ENCODE measurements around the gene KRT76.

KRT76 gene

DNA sequence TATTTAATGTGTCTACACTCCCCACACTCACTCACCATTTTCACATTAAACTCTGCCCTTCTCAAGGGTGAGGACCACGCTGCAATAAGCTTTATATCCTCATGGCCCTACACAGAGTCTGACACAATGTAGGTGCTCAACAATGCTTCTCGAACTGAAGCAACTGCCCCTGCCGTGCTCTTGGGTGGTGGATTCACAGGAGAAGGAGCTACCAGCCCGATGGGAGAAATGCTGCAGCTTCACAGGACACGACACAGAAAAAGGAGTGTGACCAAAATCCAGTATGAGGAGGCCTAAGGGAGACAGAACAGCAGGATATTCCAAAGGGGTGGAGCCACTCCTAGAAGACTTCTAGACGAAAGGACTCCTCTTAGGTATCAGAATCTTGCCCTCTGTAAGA, 25.3 kb upstream of the KRT76 start:
- no peak for DNase-seq (ENCODE audit: low read depth)
- in situ Hi-C loops (cut with HindIII; ENCODE audit: low sequenced_read_pairs), result no loop called here
- TF ChIP-seq, protein P1, sequence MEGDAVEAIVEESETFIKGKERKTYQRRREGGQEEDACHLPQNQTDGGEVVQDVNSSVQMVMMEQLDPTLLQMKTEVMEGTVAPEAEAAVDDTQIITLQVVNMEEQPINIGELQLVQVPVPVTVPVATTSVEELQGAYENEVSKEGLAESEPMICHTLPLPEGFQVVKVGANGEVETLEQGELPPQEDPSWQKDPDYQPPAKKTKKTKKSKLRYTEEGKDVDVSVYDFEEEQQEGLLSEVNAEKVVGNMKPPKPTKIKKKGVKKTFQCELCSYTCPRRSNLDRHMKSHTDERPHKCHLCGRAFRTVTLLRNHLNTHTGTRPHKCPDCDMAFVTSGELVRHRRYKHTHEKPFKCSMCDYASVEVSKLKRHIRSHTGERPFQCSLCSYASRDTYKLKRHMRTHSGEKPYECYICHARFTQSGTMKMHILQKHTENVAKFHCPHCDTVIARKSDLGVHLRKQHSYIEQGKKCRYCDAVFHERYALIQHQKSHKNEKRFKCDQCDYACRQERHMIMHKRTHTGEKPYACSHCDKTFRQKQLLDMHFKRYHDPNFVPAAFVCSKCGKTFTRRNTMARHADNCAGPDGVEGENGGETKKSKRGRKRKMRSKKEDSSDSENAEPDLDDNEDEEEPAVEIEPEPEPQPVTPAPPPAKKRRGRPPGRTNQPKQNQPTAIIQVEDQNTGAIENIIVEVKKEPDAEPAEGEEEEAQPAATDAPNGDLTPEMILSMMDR (IDR thresholded peaks at IDR 0.05; ENCODE audit: low read depth, low read length, missing control alignments), result no peak
- H3K4me3 ChIP-seq (ENCODE audit: low read depth, low read length), result no peak overlapping the region

DNA sequence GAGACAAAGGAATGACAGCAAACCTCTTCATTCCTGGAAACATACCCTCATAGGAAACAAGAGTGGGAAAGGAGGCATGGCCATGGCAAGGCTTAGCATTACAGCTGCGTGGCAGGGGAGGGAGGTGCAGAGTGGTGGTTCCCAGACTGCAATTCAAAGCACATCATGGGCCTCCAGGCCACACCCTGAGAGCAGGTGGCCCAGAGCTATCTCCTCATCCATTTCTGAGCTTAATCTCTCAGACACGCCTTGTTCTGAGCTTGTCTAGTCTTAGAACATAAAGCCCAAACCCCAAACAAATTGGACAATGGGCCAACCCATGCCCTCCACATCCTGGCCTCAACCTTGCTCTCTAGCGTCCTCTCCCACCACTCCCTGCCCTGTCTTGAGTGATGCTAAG, 24.6 kb upstream of the KRT76 start:
- in situ Hi-C loops (cut with HindIII; ENCODE audit: low sequenced_read_pairs), result no loop called here
- TF ChIP-seq, protein P1 (IDR thresholded peaks at IDR 0.05; ENCODE audit: low read depth, low read length, missing control alignments), result no peak
- no peak overlapping the region for H3K4me3 ChIP-seq (ENCODE audit: low read depth, low read length)
- DNase-seq (ENCODE audit: low read depth), result no peak

DNA sequence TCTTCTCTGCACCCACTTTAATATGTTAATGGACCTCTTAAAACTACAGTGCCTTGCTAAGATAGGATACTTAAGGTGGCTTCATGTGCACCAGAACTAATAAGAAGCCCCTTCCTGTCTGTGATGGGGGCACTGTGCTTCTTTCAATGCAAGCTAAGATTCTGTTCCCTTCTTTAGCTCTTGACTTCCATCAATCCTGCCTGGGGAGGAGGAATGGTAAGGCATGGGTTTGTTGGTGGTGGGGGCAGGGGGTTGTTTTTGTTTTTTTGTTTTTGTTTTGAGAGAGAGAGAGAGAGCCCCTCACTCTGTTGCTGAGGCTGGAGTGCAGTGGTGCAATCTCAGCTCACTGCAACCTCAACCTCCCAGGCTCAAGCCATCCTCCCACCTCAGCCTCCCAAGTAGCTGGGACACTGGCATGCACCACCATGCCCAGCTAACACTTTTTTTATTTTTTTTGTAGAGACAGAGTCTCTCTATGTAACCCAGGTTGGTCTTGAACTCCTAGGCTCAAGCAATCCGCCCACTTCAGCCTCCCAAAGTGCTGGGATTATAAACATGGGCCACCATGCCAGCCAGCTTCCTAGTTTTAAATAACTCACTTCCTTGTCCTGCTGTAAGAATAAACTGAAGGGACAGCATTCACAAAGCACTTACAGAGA, 23.2 kb upstream of the KRT76 start:
- DNase-seq (ENCODE audit: low read depth), result no peak
- H3K4me3 ChIP-seq (ENCODE audit: low read depth, low read length), result no peak overlapping the region
- TF ChIP-seq, protein P1 (IDR thresholded peaks at IDR 0.05; ENCODE audit: low read depth, low read length, missing control alignments), result no peak
- in situ Hi-C loops (cut with HindIII; ENCODE audit: low sequenced_read_pairs), result no loop called here

DNA sequence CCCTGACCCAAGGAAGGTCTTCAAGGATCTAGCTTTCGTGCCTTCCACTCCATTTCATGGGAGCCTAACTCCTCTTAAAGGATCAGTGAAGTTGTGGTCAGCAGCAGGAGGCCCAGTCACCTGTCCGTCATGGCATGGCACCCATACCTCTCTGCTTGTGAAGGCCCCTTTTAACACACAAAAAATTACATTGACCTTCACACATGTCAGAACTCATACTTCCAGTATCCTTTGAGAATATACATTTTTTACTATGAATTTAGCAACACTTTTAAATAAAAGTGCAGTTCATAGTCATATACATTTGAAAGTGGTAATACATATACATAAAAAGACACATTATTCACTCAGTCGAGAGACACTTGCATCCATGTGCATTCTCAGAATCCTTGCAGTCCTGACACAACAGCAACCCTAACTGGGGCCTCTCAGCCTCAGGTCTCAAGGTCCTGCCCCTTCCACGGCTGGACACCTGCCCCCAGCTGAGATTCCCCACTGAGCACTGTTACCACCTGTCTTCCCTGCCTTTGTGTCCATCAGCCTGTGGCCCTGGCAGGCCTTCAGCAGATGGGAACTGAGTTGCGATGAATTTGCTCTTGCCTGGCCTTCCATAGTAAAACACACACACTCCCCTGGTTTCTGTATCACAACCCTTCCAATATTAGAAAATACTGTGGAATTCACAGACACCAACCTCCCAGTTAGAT, 22.5 kb upstream of the KRT76 start:
- TF ChIP-seq, protein P1 (IDR thresholded peaks at IDR 0.05; ENCODE audit: low read depth, low read length, missing control alignments), result no peak
- no peak overlapping the region for H3K4me3 ChIP-seq (ENCODE audit: low read depth, low read length)
- DNase-seq (ENCODE audit: low read depth), result no peak
- in situ Hi-C loops (cut with HindIII; ENCODE audit: low sequenced_read_pairs), result no loop called here

DNA sequence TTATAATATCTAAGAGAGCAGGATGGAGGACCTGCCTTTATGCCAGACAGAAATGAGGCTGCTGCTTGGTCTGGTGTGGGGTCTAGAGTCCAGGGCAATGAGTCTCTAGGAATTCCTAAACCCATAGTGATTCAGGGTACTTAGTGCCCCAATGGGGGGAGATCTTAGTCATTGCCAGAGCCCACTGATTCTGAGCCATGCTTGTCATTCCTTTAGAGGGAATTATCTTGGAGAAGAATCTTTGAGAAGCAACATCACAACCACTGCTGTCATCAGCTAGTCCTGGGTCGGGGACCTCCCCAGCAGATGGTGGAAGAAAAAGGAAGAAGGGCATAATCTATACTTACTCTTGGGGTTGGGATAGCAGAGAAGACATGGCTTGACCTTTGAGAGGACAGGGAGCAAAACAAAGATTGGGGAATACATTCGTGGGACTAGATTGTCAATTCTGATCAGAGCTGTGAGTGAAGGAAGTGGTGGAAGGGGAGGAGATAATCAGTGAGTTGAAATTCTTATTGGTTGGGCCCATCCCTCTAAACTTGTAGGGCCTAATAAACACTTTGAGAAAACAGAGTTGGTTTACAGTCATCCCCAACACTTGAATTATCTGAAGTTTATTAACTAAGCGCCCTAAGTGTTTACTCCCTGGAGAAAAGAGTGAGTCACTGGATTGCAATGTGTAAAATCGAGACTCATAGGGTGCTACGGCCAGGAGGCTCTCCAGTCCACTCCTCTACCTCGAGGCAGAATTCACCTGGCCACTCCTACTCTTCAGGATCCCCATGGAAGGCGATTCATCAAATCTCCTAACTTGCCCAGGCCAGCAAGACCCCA, 21.7 kb upstream of the KRT76 start:
- no peak for DNase-seq (ENCODE audit: low read depth)
- TF ChIP-seq, protein P1 (IDR thresholded peaks at IDR 0.05; ENCODE audit: low read depth, low read length, missing control alignments), result no peak
- no peak overlapping the region for H3K4me3 ChIP-seq (ENCODE audit: low read depth, low read length)
- in situ Hi-C loops (cut with HindIII; ENCODE audit: low sequenced_read_pairs), result no loop called here

DNA sequence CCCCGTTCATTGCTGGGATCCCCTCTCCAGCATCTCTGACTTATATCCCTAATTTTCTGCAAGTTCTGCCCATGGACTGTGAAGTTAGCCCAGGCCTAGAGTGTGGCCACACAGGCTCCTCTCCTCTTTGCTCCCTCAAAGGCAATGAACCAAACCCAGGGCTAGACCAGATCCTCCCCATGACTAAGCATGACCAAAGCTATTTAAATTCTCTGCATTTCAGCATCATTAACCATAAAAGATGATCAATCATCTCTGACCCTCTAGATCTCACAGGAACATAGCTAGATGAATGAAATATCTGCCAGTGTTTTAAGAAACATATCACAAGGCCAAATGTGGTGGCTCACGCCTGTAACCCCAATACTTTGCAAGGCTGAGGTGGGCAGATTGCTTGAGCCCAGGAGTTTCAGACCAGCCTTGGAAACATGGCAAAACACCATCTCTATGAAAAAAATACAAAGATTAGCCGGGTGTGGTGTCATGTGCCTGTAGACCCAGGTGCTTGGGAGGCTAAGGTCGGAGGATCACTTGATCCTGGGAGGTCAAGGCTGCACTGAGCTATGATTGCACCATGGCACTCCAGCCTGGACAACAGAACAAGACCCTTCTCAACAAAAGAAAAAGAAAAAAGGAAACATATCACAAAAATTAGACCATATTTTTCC, 21.0 kb upstream of the KRT76 start:
- no peak overlapping the region for H3K4me3 ChIP-seq (ENCODE audit: low read depth, low read length)
- in situ Hi-C loops (cut with HindIII; ENCODE audit: low sequenced_read_pairs), result no loop called here
- peak; percentile 8 for DNase-seq (ENCODE audit: low read depth)
- TF ChIP-seq, protein P1 (IDR thresholded peaks at IDR 0.05; ENCODE audit: low read depth, low read length, missing control alignments), result no peak
